H9 (cell line): ENCODE results near the gene THOC2. TPM values are rescaled to one million over a fixed set of nuclear protein-coding genes. Genes with fewer than 3 reads are reported as not detected.

ENCODE experiments used
- DNase-seq: peaks from one replicate; pipeline ENCODE4 v3.0.0-alpha.2; 2017
- H2AFZ ChIP-seq: one replicate; pipeline ENCODE4 v1.6.1; 2013; ENCODE audit warnings: mild to moderate bottlenecking, low read length, control low read depth, moderate library complexity
- H2AK5ac ChIP-seq: 2 replicates; pipeline ENCODE4 v1.6.1; 2013; ENCODE audit warnings: low read length, control low read depth, mixed read lengths; ENCODE audit not compliant: insufficient read length
- H2BK120ac ChIP-seq: one replicate; pipeline ENCODE4 v1.6.1; 2013; ENCODE audit warnings: low read depth, mild to moderate bottlenecking, low read length, control low read depth, inconsistent platforms; ENCODE audit not compliant: poor library complexity, severe bottlenecking
- H2BK12ac ChIP-seq: 2 replicates; pipeline ENCODE4 v1.6.1; 2013; ENCODE audit warnings: low read length, control low read depth, mixed read lengths, low read depth; ENCODE audit not compliant: insufficient read length
- H2BK15ac ChIP-seq: 2 replicates; pipeline ENCODE4 v1.6.1; 2013; ENCODE audit warnings: low read depth, low read length, control low read depth
- H2BK20ac ChIP-seq: one replicate; pipeline ENCODE4 v1.6.1; 2013; ENCODE audit warnings: low read depth, mild to moderate bottlenecking, low read length, control low read depth, inconsistent platforms; ENCODE audit not compliant: poor library complexity, severe bottlenecking
- H2BK5ac ChIP-seq: 2 replicates; pipeline ENCODE4 v1.6.1; 2013; ENCODE audit warnings: low read length, control low read depth, mixed read lengths; ENCODE audit not compliant: insufficient read length
- H3K14ac ChIP-seq: 2 replicates; pipeline ENCODE4 v1.6.1; 2013; ENCODE audit warnings: low read length, control low read depth; ENCODE audit not compliant: insufficient read depth
- H3K18ac ChIP-seq: 2 replicates; pipeline ENCODE4 v1.6.1; 2013; ENCODE audit warnings: low read depth, mild to moderate bottlenecking, mixed read lengths, low read length, control low read depth; ENCODE audit not compliant: insufficient read length
- H3K23ac ChIP-seq: 2 replicates; pipeline ENCODE4 v1.6.1; 2013; ENCODE audit warnings: low read length, control low read depth, mixed read lengths, low read depth; ENCODE audit not compliant: insufficient read length
- H3K23me2 ChIP-seq: 2 replicates; pipeline ENCODE4 v1.6.1; 2013; ENCODE audit warnings: low read depth, mild to moderate bottlenecking, mixed read lengths, low read length, control low read depth; ENCODE audit not compliant: insufficient read length, poor library complexity, severe bottlenecking
- H3K27ac ChIP-seq: 2 replicates; pipeline ENCODE4 v1.5.1; 2013; ENCODE audit warnings: low read length, control low read depth, mixed read lengths, low read depth; ENCODE audit not compliant: insufficient read length
- H3K27me3 ChIP-seq: 2 replicates; pipeline ENCODE4 v1.6.1; 2013; ENCODE audit warnings: low read length, control low read depth, inconsistent platforms; ENCODE audit not compliant: insufficient read depth
- H3K4ac ChIP-seq: 2 replicates; pipeline ENCODE4 v1.6.1; 2013; ENCODE audit warnings: low read depth, mild to moderate bottlenecking, control low read depth, inconsistent platforms, low read length, moderate library complexity
- H3K4me1 ChIP-seq: 2 replicates; pipeline ENCODE4 v1.6.1; 2013; ENCODE audit warnings: low read length, control low read depth, inconsistent platforms; ENCODE audit not compliant: insufficient read depth
- H3K4me2 ChIP-seq: 2 replicates; pipeline ENCODE4 v1.6.1; 2013; ENCODE audit warnings: low read length, control low read depth, mixed read lengths; ENCODE audit not compliant: insufficient read length, insufficient read depth
- H3K56ac ChIP-seq: 2 replicates; pipeline ENCODE4 v1.6.1; 2013; ENCODE audit warnings: low read depth, mild to moderate bottlenecking, mixed read lengths, low read length, control low read depth; ENCODE audit not compliant: insufficient read length
- H3K79me1 ChIP-seq: 2 replicates; pipeline ENCODE4 v1.6.1; 2013; ENCODE audit warnings: low read depth, mild to moderate bottlenecking, moderate library complexity, low read length, control low read depth, inconsistent platforms; ENCODE audit not compliant: insufficient read depth, poor library complexity, severe bottlenecking
- H3K79me2 ChIP-seq: 2 replicates; pipeline ENCODE4 v1.6.1; 2013; ENCODE audit warnings: low read length, control low read depth, inconsistent platforms; ENCODE audit not compliant: insufficient read depth
- H3K9ac ChIP-seq: 2 replicates; pipeline ENCODE4 v1.6.1; 2013; ENCODE audit warnings: low read length, control low read depth, mixed read lengths; ENCODE audit not compliant: insufficient read length; ENCODE audit errors: extremely low read depth
- H3K9me3 ChIP-seq: one replicate; pipeline ENCODE4 v1.6.1; 2013; ENCODE audit warnings: low read depth, low read length, inconsistent platforms; ENCODE audit not compliant: control insufficient read depth
- H3T11ph ChIP-seq: one replicate; pipeline ENCODE4 v1.6.1; 2013; ENCODE audit warnings: mild to moderate bottlenecking, low read length, control low read depth, inconsistent platforms
- H4K20me1 ChIP-seq: one replicate; pipeline ENCODE4 v1.6.1; 2013; ENCODE audit not compliant: control insufficient read depth, insufficient read length, insufficient read depth
- H4K5ac ChIP-seq: 2 replicates; pipeline ENCODE4 v1.6.1; 2013; ENCODE audit warnings: low read depth, mild to moderate bottlenecking, mixed read lengths, low read length, control low read depth; ENCODE audit not compliant: insufficient read length
- H4K8ac ChIP-seq: replicated peaks from 2 replicates; pipeline ENCODE4 v1.6.1; 2013; ENCODE audit warnings: low read length, control low read depth, mixed read lengths, low read depth; ENCODE audit not compliant: insufficient read length
- H4K91ac ChIP-seq: 2 replicates; pipeline ENCODE4 v1.6.1; 2013; ENCODE audit warnings: low read depth, mild to moderate bottlenecking, moderate library complexity, mixed read lengths, low read length, control low read depth; ENCODE audit not compliant: insufficient read length
- H3K27ac Mint-ChIP-seq, 3 experiments: 2 replicates in 2 of 3; 3 replicates in 1 of 3; pipeline ENCODE4 v1.8.0; 2020 to 2021; ENCODE audit warnings: mixed read lengths in 3 of 3, mild to moderate bottlenecking in 1 of 3, moderate library complexity in 1 of 3
- H3K27me3 Mint-ChIP-seq: 2 replicates; pipeline ENCODE4 v1.8.0; 2021; ENCODE audit warnings: low read depth, mild to moderate bottlenecking, moderate library complexity, mixed read lengths
- H3K36me3 Mint-ChIP-seq, 3 experiments: 2 replicates in 2 of 3; 3 replicates in 1 of 3; pipeline ENCODE4 v1.8.0; 2020 to 2021; ENCODE audit warnings: low read depth in 3 of 3, mixed read lengths in 3 of 3; ENCODE audit not compliant: insufficient read depth in 1 of 3
- H3K4me1 Mint-ChIP-seq, 2 experiments: 2 replicates each; pipeline ENCODE4 v1.8.0; 2020; ENCODE audit warnings: mixed read lengths in 2 of 2
- H3K4me3 Mint-ChIP-seq, 2 experiments: 2 replicates in 1 of 2; 3 replicates in 1 of 2; pipeline ENCODE4 v1.8.0; 2020 to 2021; ENCODE audit warnings: mild to moderate bottlenecking in 2 of 2, mixed read lengths in 2 of 2, moderate library complexity in 1 of 2
- H3K9me3 Mint-ChIP-seq, 2 experiments: 2 replicates in 1 of 2; 3 replicates in 1 of 2; pipeline ENCODE4 v1.8.0; 2020; ENCODE audit warnings: mild to moderate bottlenecking in 2 of 2, mixed read lengths in 2 of 2, moderate library complexity in 1 of 2
- CTCF ChIP-seq: fragments of 200-600 bp; sonication (generic); conservative IDR thresholded peaks from 3 replicates; pipeline ENCODE4 v1.8.0; 2021; ENCODE audit warnings: antibody characterized with exemption, mild to moderate bottlenecking
- WGBS: extraction: QIAGEN DNeasy Blood & Tissue Kit; methylation state at CpG from one replicate; pipeline ENCODE4 v1.1.7; 2013; ENCODE audit warnings: missing lambda C conversion rate, low lambda C conversion rate, mixed read lengths; ENCODE audit not compliant: insufficient read length; ENCODE audit errors: extremely low coverage; 5-methylcytosine and 5-hydroxymethylcytosine counted together
- total RNA-seq: library from RNA; stranded (reverse); gene quantifications from 2 replicates; pipeline ENCODE4 v1.2.1, GENCODE V29; 2021

The THOC2 gene
- total RNA-seq, 1 experiment from 2014 or later: 72.1 TPM

- no peaks in the 10 kb centered on the region for H3K4me1 ChIP-seq
- H3K9me3 Mint-ChIP-seq: peaks cover 0 to 45% of the 10 kb centered on the region in 2 experiments; a peak in 3 of 5 replicates
These were observed 36.5 kb downstream of the THOC2 start for GRCh38 chrX:123696334-123696733.

More at GRCh38 chrX:123696334-123696733, 36.5 kb downstream of the THOC2 start:
- Histone ChIP-seq H3K4me2 (no peak overlapping the region), H3K79me2 (no peaks in the 10 kb centered on the region), H3K23me2 (no peaks in the 10 kb centered on the region), H3K18ac (no peak overlapping the region), H3K23ac (no peak overlapping the region), H2BK12ac (no peak overlapping the region), H3K9ac (no peak overlapping the region), H3K79me1 (no peaks in the 10 kb centered on the region), H2BK15ac (no peak overlapping the region), H3K14ac (no peak overlapping the region), H3T11ph (no peak overlapping the region), H4K5ac (no peak overlapping the region), H2AK5ac (no peak overlapping the region), H3K56ac (no peak overlapping the region), H4K91ac (no peak overlapping the region), H3K4ac (no peak overlapping the region), H4K20me1 (no peaks in the 10 kb centered on the region), H2AFZ (no peak overlapping the region), H4K8ac (no peak overlapping the region), H3K27ac (no peak overlapping the region), H2BK20ac (no peak overlapping the region), H2BK5ac (no peak overlapping the region), H3K27me3 (no peaks in the 10 kb centered on the region), H3K9me3 (no peaks in the 10 kb centered on the region), H2BK120ac (no peak overlapping the region)
- H3K4me1 Mint-ChIP-seq: no peaks in the 10 kb centered on the region
- TF ChIP-seq CTCF: no peak
- H3K4me3 Mint-ChIP-seq: no peak overlapping the region
- no peaks in the 10 kb centered on the region for H3K27me3 Mint-ChIP-seq
- no peak for DNase-seq
- WGBS: no CpG with 5 or more reads among the region's 2 CpGs
- no peak overlapping the region for H3K27ac Mint-ChIP-seq
- H3K36me3 Mint-ChIP-seq: peaks cover 0 to 17% (median 8%) of the 10 kb centered on the region in 3 experiments; a peak in 3 of 7 replicates
